Adipocyte (in vitro differentiated cells): ENCODE data around the gene LAMB1.
"Not testable (repeated sequence)": the region's sequence is repeated elsewhere in the genome, so short reads cannot be mapped to it uniquely, and the experiment has no call there.

Experiments used
- DNase-seq: peaks from one replicate; pipeline ENCODE4 v3.0.0-alpha.2; 2015; ENCODE audit warnings: low read depth
- H3K27me3 ChIP-seq: replicated peaks from 2 replicates; pipeline ENCODE4 v1.7.0; 2013; ENCODE audit warnings: mild to moderate bottlenecking, low read length, moderate library complexity; ENCODE audit not compliant: control insufficient read depth, insufficient read depth
- H3K36me3 ChIP-seq: 2 replicates; pipeline ENCODE4 v1.7.0; 2013; ENCODE audit warnings: low read length, mild to moderate bottlenecking, moderate library complexity; ENCODE audit not compliant: control insufficient read depth, insufficient read depth, severe bottlenecking
- H3K4me1 ChIP-seq: 2 replicates; pipeline ENCODE4 v1.7.0; 2013; ENCODE audit warnings: mild to moderate bottlenecking, low read length, moderate library complexity; ENCODE audit not compliant: control insufficient read depth, insufficient read depth
- H3K4me3 ChIP-seq: 2 replicates; pipeline ENCODE4 v1.7.0; 2013; ENCODE audit warnings: mild to moderate bottlenecking, low read length, moderate library complexity
- H3K9ac ChIP-seq: 2 replicates; pipeline ENCODE4 v1.7.0; 2013; ENCODE audit warnings: mild to moderate bottlenecking, low read length, moderate library complexity
- H3K9me3 ChIP-seq: 2 replicates; pipeline ENCODE4 v1.7.0; 2013; ENCODE audit warnings: mild to moderate bottlenecking, low read length, moderate library complexity; ENCODE audit not compliant: control insufficient read depth

The LAMB1 gene

DNA sequence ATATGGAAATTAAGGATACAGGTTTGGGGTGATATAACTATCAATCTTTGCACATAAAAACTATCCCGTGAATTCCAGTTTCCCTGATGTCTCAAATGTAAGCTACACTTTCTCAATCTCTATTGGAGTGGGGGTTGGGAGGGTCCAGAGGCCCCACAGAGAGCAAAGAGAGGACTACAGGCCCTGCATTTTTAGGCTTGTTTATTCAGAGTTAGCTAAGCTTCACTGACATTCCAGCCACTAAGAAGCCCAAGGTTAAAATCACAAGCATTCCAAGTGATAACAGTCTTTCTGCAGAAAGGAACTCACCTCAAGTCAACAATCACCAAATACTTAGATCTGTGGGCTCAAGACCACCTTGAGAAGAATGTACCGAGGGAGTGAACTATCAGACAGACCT lies 31.6 kb upstream of the LAMB1 start:
- Histone ChIP-seq H3K9me3 (no peaks in the 10 kb centered on the region), H3K36me3 (no peaks in the 10 kb centered on the region), H3K4me1 (peaks cover 18% of the 10 kb centered on the region), H3K4me3 (no peak overlapping the region), H3K27me3 (no peaks in the 10 kb centered on the region), H3K9ac (no peak overlapping the region)
- DNase-seq: peak; percentile 18

DNA sequence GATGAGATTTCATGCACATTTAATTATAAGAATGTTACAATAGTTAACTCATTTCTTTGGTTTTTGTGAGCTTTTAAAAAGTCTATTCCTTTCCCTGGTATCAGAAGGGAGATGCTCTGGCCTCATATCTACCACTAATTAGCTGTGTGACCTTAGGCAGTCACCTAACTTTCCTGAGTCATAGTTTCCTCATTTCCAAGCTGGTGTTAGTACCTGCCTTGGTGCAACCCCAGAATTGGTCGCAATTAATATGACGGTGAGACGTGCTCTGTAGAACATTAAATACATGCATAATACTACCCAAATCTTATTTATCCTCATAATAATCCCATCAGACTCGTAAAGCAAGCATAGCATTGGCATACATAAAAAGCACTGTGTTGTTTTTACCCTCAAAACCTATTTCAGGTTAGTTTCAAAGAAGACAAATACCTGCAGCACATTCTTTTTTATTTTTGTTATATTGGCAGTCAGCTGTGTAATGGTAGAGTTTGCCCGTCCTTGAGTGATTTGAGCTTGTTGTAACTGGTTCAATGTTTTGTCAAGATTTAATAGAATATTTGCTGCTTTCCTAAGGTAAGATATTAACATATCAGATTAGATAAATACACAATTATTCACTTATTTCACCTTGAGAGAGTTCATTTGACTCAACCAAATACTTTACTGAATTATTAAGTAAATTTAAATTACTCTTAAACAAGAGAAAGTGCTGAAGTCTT lies 31.0 kb upstream of the LAMB1 start:
- H3K36me3 ChIP-seq: no peaks in the 10 kb centered on the region
- DNase-seq: no peak
- H3K4me3 ChIP-seq: no peak overlapping the region
- peaks cover 19% of the 10 kb centered on the region for H3K4me1 ChIP-seq
- H3K9ac ChIP-seq: no peak overlapping the region
- H3K27me3 ChIP-seq: no peaks in the 10 kb centered on the region
- no peaks in the 10 kb centered on the region for H3K9me3 ChIP-seq

- not testable (repeated sequence) for DNase-seq, H3K36me3 ChIP-seq, H3K9ac ChIP-seq, H3K9me3 ChIP-seq, H3K4me3 ChIP-seq, H3K27me3 ChIP-seq
- peaks cover 16% of the 10 kb centered on the region for H3K4me1 ChIP-seq
Observed at GRCh38 chr7:108033309-108033708, 30.3 kb upstream of the LAMB1 start.

DNA sequence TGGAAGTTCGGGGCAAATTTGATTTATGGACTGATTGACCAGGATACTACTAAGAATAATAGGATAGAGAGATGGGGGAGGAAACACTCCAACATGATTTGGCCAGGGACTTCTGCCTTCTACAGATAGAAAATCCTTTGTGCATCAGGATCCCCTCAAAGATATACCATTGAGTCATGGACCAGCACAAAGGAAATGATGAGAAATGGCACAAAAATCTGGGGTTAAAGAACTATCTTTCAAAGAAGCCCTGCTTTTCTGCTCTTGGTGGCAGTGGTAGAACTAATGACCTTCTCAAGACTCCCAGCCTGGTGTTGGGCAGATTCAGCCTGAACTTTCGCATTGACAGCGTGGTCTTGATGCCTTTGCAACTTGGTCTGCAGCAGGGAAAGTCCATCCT lies 27.6 kb upstream of the LAMB1 start:
- H3K4me1 ChIP-seq: peaks cover 31% of the 10 kb centered on the region

GRCh38 chr7:108029034-108029433 lies 26.1 kb upstream of the LAMB1 start:
- H3K27me3 ChIP-seq: no peaks in the 10 kb centered on the region
- H3K36me3 ChIP-seq: no peaks in the 10 kb centered on the region
- H3K4me1 ChIP-seq: peaks cover 31% of the 10 kb centered on the region
- no peaks in the 10 kb centered on the region for H3K9me3 ChIP-seq
- H3K4me3 ChIP-seq: no peak overlapping the region
- no peak overlapping the region for H3K9ac ChIP-seq
- no peak for DNase-seq

More for the DNA sequence above, 27.6 kb upstream of the LAMB1 start:
- no peaks in the 10 kb centered on the region for H3K9me3 ChIP-seq
- no peak overlapping the region for H3K4me3 ChIP-seq
- H3K27me3 ChIP-seq: no peaks in the 10 kb centered on the region
- H3K36me3 ChIP-seq: no peaks in the 10 kb centered on the region
- H3K9ac ChIP-seq: peak overlapping the region; percentile 32
- peak; percentile 22 for DNase-seq

DNA sequence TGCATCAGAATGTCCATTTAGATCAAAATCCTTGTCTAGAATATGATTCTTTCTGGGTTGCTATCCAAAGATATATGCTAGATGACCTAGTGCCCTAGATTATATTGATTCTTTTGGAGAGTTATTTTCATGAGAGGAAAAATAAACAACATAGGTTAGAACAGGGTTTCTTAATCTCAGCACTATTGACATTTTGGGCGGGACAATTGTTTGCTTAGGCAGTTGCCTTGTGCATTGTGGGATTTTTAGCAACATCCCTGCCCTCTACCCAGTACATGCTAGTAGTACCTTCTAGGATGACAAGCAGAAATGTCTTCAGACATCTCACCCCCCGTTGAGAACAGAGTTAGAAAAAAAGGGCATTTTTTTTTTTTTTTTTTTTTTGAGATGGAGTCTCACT lies 25.1 kb upstream of the LAMB1 start:
- no peaks in the 10 kb centered on the region for H3K27me3 ChIP-seq
- peaks cover 32% of the 10 kb centered on the region for H3K4me1 ChIP-seq
- H3K9ac ChIP-seq: no peak overlapping the region
- DNase-seq: no peak
- H3K9me3 ChIP-seq: no peaks in the 10 kb centered on the region
- no peaks in the 10 kb centered on the region for H3K36me3 ChIP-seq
- H3K4me3 ChIP-seq: no peak overlapping the region

GRCh38 chr7:108027239-108027638 lies 24.3 kb upstream of the LAMB1 start:
- H3K27me3 ChIP-seq: no peaks in the 10 kb centered on the region
- H3K4me3 ChIP-seq: no peak overlapping the region
- H3K9ac ChIP-seq: peak overlapping the region; percentile 26
- DNase-seq: no peak
- H3K9me3 ChIP-seq: no peaks in the 10 kb centered on the region
- no peaks in the 10 kb centered on the region for H3K36me3 ChIP-seq
- peaks cover 33% of the 10 kb centered on the region for H3K4me1 ChIP-seq

- Histone ChIP-seq H3K4me1 (peaks cover 33% of the 10 kb centered on the region), H3K36me3 (no peaks in the 10 kb centered on the region), H3K27me3 (no peaks in the 10 kb centered on the region), H3K4me3 (no peak overlapping the region), H3K9ac (peak overlapping the region; percentile 26), H3K9me3 (no peaks in the 10 kb centered on the region)
- peak; percentile 60 for DNase-seq
Observed at GRCh38 chr7:108026647-108027046, 23.7 kb upstream of the LAMB1 start.

GRCh38 chr7:108026116-108026515 lies 23.2 kb upstream of the LAMB1 start:
- Histone ChIP-seq H3K4me3 (no peak overlapping the region), H3K9ac (no peak overlapping the region), H3K9me3 (no peaks in the 10 kb centered on the region), H3K36me3 (no peaks in the 10 kb centered on the region), H3K27me3 (no peaks in the 10 kb centered on the region), H3K4me1 (peaks cover 33% of the 10 kb centered on the region)
- no peak for DNase-seq

DNA sequence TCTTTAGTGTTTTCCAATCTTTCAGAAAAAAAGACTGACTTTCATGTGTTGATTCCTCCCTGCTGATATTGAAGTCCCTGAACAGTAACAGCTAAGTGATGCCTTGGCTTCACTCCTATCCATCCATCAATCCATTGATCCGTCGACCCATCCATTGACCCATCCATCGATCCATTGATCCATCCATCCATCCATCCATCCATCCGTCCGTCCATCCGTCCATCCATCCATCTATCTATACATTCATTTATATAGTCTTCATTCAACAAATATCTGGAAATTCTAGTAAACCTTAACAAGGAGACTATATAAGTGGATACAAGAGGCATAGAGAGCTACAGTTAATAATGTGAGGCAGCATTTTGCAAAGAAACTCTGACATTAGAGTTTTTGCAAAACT lies 21.6 kb upstream of the LAMB1 start:
- Histone ChIP-seq H3K9me3 (no peaks in the 10 kb centered on the region), H3K36me3 (no peaks in the 10 kb centered on the region), H3K4me1 (peaks cover 20% of the 10 kb centered on the region), H3K27me3 (no peaks in the 10 kb centered on the region), H3K4me3 (no peak overlapping the region), H3K9ac (no peak overlapping the region)
- no peak for DNase-seq

GRCh38 chr7:108020585-108020984 lies 17.6 kb upstream of the LAMB1 start:
- DNase-seq: no peak
- Histone ChIP-seq H3K4me1 (peaks cover 2% of the 10 kb centered on the region), H3K27me3 (no peaks in the 10 kb centered on the region), H3K9ac (no peak overlapping the region), H3K9me3 (no peaks in the 10 kb centered on the region), H3K4me3 (no peak overlapping the region), H3K36me3 (no peaks in the 10 kb centered on the region)

DNA sequence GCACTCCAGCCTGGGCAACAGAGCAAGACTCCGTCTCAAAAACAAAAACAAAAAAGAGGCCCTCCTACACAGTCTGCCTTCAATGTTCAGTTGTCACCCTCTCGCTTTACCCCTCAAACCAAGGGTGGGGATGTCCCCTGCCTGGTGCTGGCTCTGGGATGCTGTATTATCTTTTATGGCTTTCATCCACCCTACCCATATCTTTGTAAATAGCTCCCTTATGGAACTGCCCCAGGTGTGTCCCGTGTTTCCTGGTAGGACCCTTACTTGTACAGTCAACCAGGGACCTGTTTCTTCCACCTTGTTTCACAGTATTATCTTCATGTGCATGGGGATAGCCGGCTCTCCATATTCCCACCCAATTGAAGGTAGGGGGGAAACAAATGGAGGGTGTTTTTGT lies 15.7 kb upstream of the LAMB1 start:
- Histone ChIP-seq H3K4me3 (no peak overlapping the region), H3K4me1 (peaks cover 2% of the 10 kb centered on the region), H3K9me3 (no peaks in the 10 kb centered on the region), H3K36me3 (no peaks in the 10 kb centered on the region), H3K9ac (no peak overlapping the region), H3K27me3 (no peaks in the 10 kb centered on the region)
- no peak for DNase-seq
